ENCODE data around the gene ASB16. TPM values are rescaled to one million over a fixed set of nuclear protein-coding genes. Genes with fewer than 3 reads are reported as not detected.
A peak's percentile ranks its signal among the peaks of the same experiment; 100 is the strongest.
"Not testable (repeated sequence)": the region's sequence is repeated elsewhere in the genome, so short reads cannot be mapped to it uniquely, and the experiment has no call there.

Gene ASB16
- not detected for total RNA-seq

DNA sequence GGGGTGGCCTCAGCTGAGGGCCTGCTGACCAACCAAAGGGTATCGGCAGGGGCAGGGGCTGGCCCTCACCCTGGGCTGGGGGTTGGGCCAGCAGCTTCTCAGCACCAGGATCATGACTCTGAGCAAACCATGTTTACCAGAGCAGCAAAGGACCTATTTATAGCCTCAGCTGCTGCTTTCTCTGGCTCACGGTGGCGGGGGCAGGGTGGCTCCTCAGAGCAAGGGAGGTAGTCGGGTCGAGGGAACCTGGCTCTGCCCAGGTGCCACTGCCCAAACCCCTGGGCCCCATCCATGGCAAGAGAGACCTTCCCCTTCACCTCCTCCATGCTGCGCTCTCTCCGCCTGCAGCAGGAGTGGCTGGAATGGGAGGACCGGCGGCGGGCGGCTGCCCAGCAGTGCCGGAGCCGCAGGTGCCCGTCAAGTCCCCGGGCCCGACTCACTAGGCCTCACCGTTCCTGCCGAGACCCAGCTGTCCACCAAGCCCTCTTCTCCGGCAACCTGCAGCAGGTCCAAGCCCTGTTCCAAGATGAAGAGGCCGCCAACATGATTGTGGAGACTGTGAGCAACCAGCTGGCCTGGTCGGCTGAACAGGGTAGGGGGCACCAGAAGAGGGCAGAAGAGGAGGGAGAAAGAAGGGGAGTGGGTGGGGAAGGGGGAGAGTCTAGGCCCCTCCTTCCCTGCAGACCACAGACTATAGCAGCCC is at the start of gene ASB16:
Gene ASB16, plus strand, starts transcription at position 206 of the 703 bp plus-strand sequence. Its CDS starts 86 bp downstream, at position 292.
- no peak for DNase-seq

DNA sequence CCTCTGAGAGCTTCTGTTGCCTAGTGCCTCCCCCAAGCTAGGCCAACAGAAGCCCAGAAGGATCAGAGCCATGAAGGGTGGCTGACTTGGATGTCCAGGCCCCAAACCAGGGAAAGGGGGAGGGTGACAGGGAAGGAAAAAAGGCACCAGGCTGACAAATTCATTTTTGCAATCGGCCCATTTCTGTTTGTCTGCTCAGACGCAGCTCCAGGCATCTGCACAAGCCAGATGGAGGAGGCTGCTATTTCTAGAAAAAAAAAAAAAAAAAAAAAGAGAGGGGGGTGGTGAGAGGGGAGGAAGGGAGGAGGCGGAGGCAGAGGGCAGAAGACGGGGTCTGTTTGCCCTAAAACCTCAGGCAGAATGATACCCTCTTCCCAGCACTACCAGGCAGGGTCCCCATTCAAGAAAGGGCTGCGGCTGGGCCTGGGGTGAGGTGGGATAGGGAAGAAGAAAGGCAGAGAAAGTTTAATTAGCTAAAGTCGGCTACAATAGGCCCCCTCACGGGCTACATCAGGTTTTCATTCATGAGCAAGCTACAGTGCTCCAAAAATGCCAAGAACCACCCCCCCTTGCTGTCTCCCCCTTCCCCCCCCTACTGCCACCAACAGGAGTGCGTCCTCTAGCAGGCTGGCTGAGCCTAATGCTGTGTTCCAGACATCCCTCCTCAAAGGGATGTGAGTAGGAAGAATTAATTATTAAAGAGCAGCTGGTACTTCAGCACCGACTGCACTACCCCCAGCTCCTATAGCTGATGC is 49.5 kb upstream of the ASB16 start:
- DNase-seq: no peak

DNA sequence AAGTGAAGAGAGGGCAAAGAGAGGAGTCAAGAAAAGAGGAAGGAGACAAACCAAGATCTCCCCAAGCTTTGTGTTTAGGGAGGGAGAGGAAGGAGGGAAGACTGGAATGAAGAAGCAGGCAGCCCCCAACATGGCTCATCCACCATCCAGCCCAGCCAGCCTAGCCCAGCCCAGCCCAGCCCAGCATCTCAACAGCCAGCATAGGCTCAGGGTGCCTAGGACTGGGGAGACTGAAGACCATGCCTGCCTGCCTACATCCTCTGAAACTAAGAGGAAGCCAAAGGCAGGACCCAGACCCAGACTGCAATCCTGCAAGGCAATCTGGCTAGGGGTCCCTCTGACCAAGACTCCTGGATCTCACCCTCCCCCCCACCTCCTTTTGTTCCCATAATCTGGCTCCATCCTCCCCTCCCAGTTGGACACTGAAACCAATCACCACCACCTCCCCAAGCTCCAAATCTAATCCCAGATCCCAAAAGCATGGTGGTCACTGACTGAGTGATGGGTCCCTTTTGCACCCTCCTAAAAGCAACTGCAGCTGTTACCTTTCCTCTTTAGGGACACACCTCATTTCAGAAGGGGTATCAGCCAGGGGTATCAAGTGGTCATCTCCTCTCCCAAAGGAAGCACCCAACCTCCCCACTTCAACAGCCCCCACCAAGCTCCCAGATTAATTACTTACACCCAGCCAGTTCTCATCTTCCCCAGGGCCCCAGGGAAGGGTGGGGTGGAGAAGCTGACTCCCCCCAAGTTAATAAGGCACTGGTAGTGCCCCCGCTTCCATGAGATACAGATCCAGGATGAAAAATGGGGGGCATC is 48.3 kb upstream of the ASB16 start:
- no peak for DNase-seq

DNA sequence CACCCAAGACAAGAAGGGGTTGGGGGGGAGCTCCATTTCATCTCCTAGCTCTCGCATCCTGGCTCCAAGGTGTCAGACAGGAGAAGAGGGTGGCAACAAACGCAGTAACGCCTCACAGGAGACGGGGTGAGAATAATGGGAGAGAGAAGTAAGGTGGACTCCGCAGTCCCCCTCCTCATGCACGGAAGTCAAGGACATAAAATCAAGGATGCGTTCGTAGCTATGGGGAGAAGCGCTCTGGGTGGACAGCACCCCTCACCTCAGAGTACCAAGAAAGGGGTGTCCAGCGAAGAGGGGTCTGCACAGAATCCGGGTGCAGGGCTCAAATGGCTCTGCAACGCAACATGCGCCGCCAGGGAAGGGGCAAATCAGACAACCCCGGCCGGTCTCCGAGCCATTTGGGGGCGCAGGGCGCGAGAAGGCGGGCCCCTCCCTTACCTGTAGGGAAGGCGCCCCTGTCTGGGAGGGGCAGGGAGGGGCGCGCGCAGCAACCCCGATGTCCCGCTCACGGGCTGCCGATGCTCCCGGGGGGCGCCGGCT is 47.6 kb upstream of the ASB16 start:
- no peak for DNase-seq

- peak; percentile 98 for DNase-seq
Observed at GRCh38 chr17:44123356-44124117, 47.0 kb upstream of the ASB16 start, which contains the start of gene HDAC5. HDAC5 (minus strand) TSS chr17:44123641; CDS start chr17:44117515, 6,126 bp downstream.

- no peak for DNase-seq
Observed at GRCh38 chr17:44124118-44124438, 46.4 kb upstream of the ASB16 start.

DNA sequence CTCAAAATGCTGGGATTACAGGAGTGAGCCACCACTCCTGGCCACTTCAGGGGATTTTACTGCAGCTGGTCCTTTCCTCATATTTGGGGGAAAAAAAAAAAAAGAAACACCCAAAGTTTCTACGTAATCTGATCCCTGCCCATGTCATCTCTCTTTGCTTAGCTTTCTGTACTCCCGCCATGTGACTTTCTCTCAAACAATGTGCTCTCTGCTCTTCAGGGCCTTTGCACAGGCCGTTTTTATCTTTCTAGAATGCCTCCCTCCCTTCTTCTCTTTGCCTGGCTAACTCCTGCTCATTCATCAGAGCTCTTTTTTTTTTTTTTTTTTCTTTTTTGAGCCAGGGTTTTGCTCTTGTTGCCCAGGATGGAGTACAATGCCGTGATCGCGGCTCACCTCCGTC is 42.1 kb upstream of the ASB16 start:
- no peak for DNase-seq

DNA sequence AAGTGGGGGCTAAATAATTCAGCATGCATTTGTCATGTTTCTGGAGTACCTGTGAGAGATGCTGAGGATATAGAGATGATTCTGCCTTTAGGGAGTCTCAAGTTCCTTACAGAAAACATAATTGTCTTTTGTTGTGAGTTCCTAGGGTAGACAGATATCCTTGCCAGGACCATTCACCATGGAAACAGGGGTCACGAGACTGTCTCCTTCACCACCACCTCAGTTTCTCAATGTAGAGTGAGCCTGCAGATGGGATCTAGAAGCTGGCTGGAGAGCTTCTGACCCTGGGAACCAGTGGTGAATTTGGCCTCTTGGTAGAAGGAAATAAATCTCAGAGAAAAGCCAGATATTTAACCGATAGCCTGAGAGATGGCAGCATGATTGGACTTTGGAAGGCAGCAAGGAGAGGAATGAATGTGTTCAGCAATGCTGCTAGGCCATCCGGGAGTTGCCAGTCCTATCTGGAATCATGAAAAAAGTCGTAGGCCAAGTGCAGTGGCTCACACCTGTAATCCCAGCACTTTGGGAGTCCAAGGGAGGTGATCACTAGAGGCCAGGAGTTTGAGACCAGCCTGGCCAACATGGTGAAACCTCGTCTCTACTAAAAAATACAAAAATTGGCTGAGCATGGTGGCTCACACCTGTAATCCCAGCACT is 39.7 kb upstream of the ASB16 start:
- DNase-seq: no peak

GRCh38 chr17:44131372-44131771 is 39.1 kb upstream of the ASB16 start:
- not testable (repeated sequence) for DNase-seq

DNA sequence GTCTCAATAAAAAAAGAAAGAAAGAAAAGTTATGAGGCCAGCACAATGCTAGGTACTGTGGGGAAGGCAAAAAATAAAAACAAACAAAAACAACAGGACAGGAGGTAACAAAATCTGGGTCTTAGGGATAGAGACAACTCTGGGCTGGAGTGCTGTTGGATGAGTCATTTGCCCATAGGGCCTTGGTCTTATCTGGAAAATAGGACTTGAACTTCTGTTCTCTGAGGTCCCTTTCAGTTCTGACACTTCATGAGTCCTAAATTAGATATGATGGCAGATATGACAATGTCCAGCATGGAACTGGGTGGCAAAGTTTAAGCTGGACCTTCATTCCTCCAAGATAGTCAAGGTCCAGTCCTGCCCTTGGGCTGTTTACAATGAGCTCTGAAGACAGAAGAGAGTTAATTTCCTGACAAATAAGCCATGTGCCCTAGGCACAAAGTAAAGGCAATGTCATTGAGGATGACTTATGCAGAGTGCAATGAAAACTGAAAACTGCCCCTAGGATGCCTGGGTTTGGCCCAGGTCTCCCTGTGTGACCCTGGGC is 38.2 kb upstream of the ASB16 start:
- DNase-seq: no peak

GRCh38 chr17:44133918-44134476 is 36.5 kb upstream of the ASB16 start:
- DNase-seq: no peak

DNA sequence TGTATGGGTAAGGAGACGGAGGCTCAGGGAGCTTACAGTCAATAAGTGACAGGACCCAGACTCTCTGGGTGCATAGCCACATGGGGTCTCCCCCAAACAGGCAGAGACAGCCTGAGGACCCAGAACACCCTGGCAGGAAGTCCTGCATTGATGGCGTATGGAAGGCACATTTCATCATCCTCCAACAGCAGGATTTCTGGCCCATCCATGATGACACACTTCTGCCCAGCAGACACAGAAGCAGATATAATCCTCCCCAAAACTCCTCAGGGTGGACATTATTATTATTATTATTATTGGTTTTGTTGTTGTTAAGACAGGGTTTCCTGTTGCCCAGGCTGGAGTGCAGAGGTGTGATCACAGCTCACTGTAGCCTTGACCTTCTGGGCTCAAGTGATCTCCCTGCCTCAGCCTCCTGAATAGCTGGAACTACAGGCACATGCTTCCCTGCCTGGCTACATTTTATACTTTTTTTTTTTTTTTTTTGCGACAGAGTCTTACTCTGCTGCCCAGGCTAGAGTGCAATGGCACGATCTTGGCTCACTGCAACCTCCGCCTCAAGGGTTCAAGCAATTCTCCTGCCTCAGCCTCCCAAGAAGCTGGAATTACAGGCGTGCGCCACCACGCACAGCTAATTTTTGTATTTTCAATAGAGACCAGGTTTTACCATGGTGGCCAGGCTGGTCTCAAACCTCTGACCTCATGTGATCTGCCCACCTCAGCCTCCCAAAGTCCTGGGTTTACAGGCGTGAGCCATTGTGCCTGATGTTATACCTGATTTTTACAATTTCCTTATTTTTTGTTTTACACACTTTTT is 35.5 kb upstream of the ASB16 start:
- DNase-seq: no peak

GRCh38 chr17:44137891-44138709 is 32.4 kb upstream of the ASB16 start:
- peak; percentile 89 for DNase-seq

DNA sequence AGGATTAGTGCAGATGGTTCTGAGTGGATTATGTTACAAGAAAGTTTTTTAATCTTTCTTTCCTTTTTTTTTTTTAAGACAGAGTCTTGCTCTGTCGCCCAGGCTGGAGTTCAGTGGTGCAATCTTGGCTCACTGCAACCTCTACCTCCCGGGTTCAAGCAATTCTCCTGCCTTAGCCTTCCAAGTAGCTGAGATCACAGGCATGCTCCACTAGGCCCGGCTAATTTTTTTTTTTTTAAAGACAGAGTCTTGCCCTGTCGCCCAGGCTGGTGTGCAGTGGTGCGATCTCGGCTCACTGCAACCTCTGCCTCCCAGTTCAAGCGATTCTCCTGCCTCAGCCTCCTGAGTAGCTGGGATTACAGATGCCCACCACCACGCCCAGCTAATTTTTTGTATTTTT is 26.6 kb upstream of the ASB16 start:
- not testable (repeated sequence) for DNase-seq

DNA sequence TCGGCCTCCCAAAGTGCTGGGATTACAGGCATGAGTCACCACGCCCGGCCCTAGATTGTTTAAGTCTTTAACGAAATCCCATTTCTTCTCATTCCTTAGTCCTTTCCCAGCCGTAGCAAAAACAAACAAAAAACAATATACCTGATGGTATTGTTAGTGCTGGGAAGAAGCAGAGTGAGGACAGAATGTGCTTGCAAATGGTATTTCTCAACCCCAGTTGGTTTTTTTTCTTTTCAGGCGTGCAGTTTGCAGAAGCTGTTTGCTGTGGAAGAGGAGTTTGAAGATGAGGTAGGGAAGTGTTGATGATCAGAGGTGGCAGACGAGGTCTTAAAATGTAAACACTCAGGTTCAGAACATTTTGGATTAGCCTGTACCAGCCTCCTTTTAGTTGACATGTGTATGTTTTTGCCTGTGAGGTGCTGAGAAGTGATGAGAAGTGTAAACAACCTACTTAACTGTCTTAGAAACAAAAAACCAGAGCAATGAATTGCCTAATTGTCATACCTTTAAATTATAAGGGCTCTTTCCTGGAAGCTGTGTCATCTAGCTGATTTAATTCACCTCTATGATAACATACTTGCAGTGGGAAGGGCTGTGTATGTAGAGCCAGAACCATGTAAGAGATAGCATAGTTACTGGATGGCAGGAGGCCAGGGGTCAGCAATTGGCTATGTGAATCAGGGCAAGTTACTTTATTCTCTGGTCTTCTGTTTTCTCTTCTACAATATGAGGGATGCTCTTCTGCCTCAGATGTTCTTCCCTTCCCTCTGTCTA is 25.4 kb upstream of the ASB16 start:
- DNase-seq: no peak

DNA sequence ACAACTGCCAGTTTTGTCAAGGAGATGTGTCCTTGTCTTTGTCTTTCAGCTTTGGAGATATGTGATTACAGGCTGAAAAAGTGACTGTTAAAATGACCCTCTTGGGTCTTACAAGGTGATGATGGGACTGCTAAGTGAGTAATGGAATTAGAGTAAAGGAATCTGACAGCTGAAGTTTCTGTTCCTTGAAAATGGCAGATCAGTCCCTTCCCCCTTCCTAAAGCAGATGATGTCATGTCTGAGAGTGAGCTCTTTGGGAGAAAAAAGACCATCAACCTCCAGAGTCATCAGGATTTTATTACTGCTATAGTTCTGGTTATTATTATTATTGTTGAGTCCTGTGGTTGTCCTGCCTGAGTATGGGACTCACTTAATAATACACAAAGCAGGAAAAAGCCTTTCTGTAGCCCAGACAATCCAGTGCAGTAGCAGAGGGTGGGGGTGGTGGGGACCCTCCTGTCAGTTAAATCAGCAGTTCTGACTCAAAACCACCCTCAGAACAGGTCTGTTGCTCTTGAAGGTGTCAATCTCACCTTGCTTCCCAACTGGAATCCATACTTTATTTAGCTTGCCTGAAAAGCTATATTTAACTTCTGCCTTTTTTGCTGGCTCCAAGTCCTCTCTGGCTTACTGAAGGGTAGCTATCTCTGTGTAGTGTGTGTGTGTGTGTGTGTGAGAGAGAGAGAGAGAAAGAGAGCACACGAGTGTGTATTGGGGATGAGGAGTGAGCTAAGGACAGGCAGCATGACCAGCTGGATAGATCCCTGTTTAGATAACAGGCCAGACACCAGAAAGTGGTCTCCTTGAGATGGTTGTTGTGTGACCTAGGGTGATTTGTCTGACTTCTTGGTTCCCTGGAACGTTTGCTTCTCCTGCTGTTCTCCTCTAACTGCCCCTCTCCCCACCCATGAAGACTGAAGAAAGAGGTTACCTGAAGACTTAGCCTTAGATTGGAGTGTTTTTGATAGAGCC is 23.8 kb upstream of the ASB16 start:
- no peak for DNase-seq

- DNase-seq: no peak
Observed at GRCh38 chr17:44147812-44148211, 22.7 kb upstream of the ASB16 start.

Data from occipital lobe (tissue), 2 donors.